K562 (cell line): Measurements from ENCODE around the gene HAPLN3. TPM values are rescaled to one million over a fixed set of nuclear protein-coding genes. Genes with fewer than 3 reads are reported as not detected.

ENCODE experiments used
- FOXA3 ChIP-seq, 2 experiments: fragments of 450-650 bp in 1 of 2; sonication (generic) in 1 of 2; formaldehyde crosslinking; IDR thresholded peaks in 1 of 2; conservative IDR thresholded peaks in 1 of 2; 2 replicates each; pipeline versions ENCODE4 v1.4.0 to v1.8.0; 2020 to 2022; ENCODE audit warnings: mild to moderate bottlenecking in 2 of 2, missing genetic modification reagents in 1 of 2
- L3MBTL2 ChIP-seq: fragments of 450-650 bp; IDR thresholded peaks from 2 replicates; pipeline ENCODE4 v1.6.1; 2016; ENCODE audit warnings: mild to moderate bottlenecking, moderate library complexity
- TGIF2 ChIP-seq: sonication (generic); formaldehyde crosslinking; IDR thresholded peaks from 2 replicates; pipeline ENCODE4 v1.8.1; 2022; ENCODE audit warnings: mild to moderate bottlenecking, missing genetic modification reagents, moderate library complexity
- TRIM24 ChIP-seq, 2 experiments: fragments of 450-650 bp; IDR thresholded peaks; 2 replicates each; pipeline ENCODE4 v1.6.1; 2016
- polyA plus RNA-seq, 8 experiments: library from polyadenylated mRNA; depleted of rRNA in 4 of 8; stranded (reverse) in 5 of 8; unstranded in 3 of 8; fragments of >200 nt; fragmentation: Nextera tagmentation in 2 of 8; fragmentation: Illumina TruSeq in 1 of 8; extraction: Ambion mirVana in 2 of 8; extraction: Trizol in 1 of 8; gene quantifications; 2 replicates each; pipeline versions ENCODE4 v1.2.1 to v1.2.3, GENCODE V29; 2011 to 2014; ENCODE audit warnings: inconsistent platforms in 1 of 8, missing spikeins in 1 of 8
- total RNA-seq, 7 experiments: library from RNA; depleted of rRNA in 6 of 7; stranded (reverse); fragments of >200 nt in 6 of 7; fragmentation: Illumina TruSeq in 2 of 7; extraction: Trizol in 2 of 7; gene quantifications; 2 replicates each; pipeline versions ENCODE4 v1.2.1 to v1.2.3, GENCODE V29; 2011 to 2021; ENCODE audit warnings: low replicate concordance in 1 of 7
- TF ChIP-seq, protein P1 (sequence below), 2 experiments: fragments of 450-650 bp in 1 of 2; sonication (generic) in 1 of 2; formaldehyde crosslinking in 1 of 2; IDR thresholded peaks; 2 replicates each; pipeline versions ENCODE4 v1.7.1 to v1.9.0; 2016 to 2022; ENCODE audit warnings: inconsistent platforms in 1 of 2, mild to moderate bottlenecking in 1 of 2, missing genetic modification reagents in 1 of 2

The HAPLN3 gene
- total and polyA plus RNA-seq, 9 of the 15 experiments (the other 6 are each of a cell fraction or from before 2014, with no cell fraction given) = 0.04 to 2.4 (median 0.65) TPM

- TF ChIP-seq, protein P1, sequence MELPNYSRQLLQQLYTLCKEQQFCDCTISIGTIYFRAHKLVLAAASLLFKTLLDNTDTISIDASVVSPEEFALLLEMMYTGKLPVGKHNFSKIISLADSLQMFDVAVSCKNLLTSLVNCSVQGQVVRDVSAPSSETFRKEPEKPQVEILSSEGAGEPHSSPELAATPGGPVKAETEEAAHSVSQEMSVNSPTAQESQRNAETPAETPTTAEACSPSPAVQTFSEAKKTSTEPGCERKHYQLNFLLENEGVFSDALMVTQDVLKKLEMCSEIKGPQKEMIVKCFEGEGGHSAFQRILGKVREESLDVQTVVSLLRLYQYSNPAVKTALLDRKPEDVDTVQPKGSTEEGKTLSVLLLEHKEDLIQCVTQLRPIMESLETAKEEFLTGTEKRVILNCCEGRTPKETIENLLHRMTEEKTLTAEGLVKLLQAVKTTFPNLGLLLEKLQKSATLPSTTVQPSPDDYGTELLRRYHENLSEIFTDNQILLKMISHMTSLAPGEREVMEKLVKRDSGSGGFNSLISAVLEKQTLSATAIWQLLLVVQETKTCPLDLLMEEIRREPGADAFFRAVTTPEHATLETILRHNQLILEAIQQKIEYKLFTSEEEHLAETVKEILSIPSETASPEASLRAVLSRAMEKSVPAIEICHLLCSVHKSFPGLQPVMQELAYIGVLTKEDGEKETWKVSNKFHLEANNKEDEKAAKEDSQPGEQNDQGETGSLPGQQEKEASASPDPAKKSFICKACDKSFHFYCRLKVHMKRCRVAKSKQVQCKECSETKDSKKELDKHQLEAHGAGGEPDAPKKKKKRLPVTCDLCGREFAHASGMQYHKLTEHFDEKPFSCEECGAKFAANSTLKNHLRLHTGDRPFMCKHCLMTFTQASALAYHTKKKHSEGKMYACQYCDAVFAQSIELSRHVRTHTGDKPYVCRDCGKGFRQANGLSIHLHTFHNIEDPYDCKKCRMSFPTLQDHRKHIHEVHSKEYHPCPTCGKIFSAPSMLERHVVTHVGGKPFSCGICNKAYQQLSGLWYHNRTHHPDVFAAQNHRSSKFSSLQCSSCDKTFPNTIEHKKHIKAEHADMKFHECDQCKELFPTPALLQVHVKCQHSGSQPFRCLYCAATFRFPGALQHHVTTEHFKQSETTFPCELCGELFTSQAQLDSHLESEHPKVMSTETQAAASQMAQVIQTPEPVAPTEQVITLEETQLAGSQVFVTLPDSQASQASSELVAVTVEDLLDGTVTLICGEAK (IDR thresholded peaks at IDR 0.05) = no peak
- TF ChIP-seq, protein P1 (CRISPR knock-in tag; IDR thresholded peaks at IDR 0.05) = no peak
- TF ChIP-seq TRIM24 (IDR thresholded peaks at IDR 0.05) = no peak
- no peak for TF ChIP-seq FOXA3 (CRISPR knock-in tag; conservative IDR thresholded peaks at IDR 0.05 in 1 of 2, IDR thresholded peaks at IDR 0.05 in 1 of 2)
- TF ChIP-seq L3MBTL2 = no peak
- no peak for TF ChIP-seq TGIF2 (CRISPR knock-in tag)
Observed at GRCh38 chr15:88932875-88933330, 37.6 kb upstream of the HAPLN3 start (continued).
